Measurements from ENCODE around the gene SEMA4B. TPM values are rescaled to one million over a fixed set of nuclear protein-coding genes. Genes with fewer than 3 reads are reported as not detected.

The SEMA4B gene
- total and polyA plus RNA-seq, 2 experiments from 2014 or later: 16.7 to 48.2 TPM

GRCh38 chr15:90201944-90202375 is 830 bp downstream of the SEMA4B start:
- Mint-ChIP-seq H3K4me1 (peaks cover 18% of the 10 kb centered on the region), H3K27me3 (ENCODE audit: insufficient read depth, low read depth, poor library complexity) (peaks cover 9% of the 10 kb centered on the region), H3K9me3 (no peaks in the 10 kb centered on the region), H3K27ac (peak overlapping the region; percentile 59; the same call in 1 of the 2 replicates), H3K4me3 (peak overlapping the region; percentile 81), H3K36me3 (ENCODE audit: low read depth) (peaks cover 5% of the 10 kb centered on the region; the same call in 1 of the 3 replicates)
- no peaks in the 10 kb centered on the region for H3K9me2 ChIP-seq (ENCODE audit: insufficient read depth)
- peaks cover 32% of the 10 kb centered on the region for H3K79me2 ChIP-seq (replicated peaks; ENCODE audit: insufficient read depth)
- H3K27ac ChIP-seq (ENCODE audit: low read depth): no peak overlapping the region
- H3K4me1 ChIP-seq (ENCODE audit: insufficient read depth): peaks cover 14% of the 10 kb centered on the region
- TF ChIP-seq EZH2 (IDR thresholded peaks at IDR 0.05; ENCODE audit: low read depth, unreplicated experiment) (no peak), ZNF331 (CRISPR knock-in tag; IDR thresholded peaks at IDR 0.05; ENCODE audit: low read depth) (no peak), EZH2phosphoT487 (IDR thresholded peaks at IDR 0.05; ENCODE audit: unreplicated experiment) (no peak), ETS1 (IDR thresholded peaks at IDR 0.05) (no peak), JUNB (IDR thresholded peaks at IDR 0.05; ENCODE audit: unreplicated experiment) (no peak), CREB1 (CRISPR knock-in tag; IDR thresholded peaks at IDR 0.05; ENCODE audit: low read depth) (no peak)
- H3K27me3 ChIP-seq (ENCODE audit: insufficient read depth): no peaks in the 10 kb centered on the region
- peak overlapping the region; percentile 99 for H3K4me2 ChIP-seq
- H3K36me3 ChIP-seq (ENCODE audit: insufficient read depth): no peaks in the 10 kb centered on the region
- H3K4me3 ChIP-seq: peak overlapping the region; percentile 98
- DNase-seq (ENCODE audit: low spot score) (peak; percentile 52), ATAC-seq (peak; percentile 38)
- peak overlapping the region; percentile 81; the same call in 1 of the 2 replicates for H2AFZ ChIP-seq
- H4K20me1 ChIP-seq (replicated peaks; ENCODE audit: insufficient read depth): peaks cover 15% of the 10 kb centered on the region
- peaks cover 7% of the 10 kb centered on the region; the same call in 1 of the 2 replicates for H3F3A ChIP-seq (replicated peaks; ENCODE audit: low read depth)

- DNase-seq (ENCODE audit: low spot score) (no peak), ATAC-seq (no peak)
- H3K79me2 ChIP-seq (replicated peaks; ENCODE audit: insufficient read depth): peaks cover 37% of the 10 kb centered on the region
- peaks cover 15% of the 10 kb centered on the region for H4K20me1 ChIP-seq (replicated peaks; ENCODE audit: insufficient read depth)
- no peak overlapping the region for H3K27ac ChIP-seq (ENCODE audit: low read depth)
- H2AFZ ChIP-seq: no peak overlapping the region
- Mint-ChIP-seq H3K27me3 (ENCODE audit: insufficient read depth, low read depth, poor library complexity) (peaks cover 9% of the 10 kb centered on the region), H3K9me3 (no peaks in the 10 kb centered on the region), H3K36me3 (ENCODE audit: low read depth) (peaks cover 8% of the 10 kb centered on the region; the same call in 1 of the 3 replicates), H3K27ac (no peak overlapping the region), H3K4me3 (peak overlapping the region; percentile 81), H3K4me1 (peaks cover 18% of the 10 kb centered on the region)
- peak overlapping the region; percentile 98 for H3K4me3 ChIP-seq
- no peaks in the 10 kb centered on the region for H3K27me3 ChIP-seq (ENCODE audit: insufficient read depth)
- peaks cover 7% of the 10 kb centered on the region; the same call in 1 of the 2 replicates for H3F3A ChIP-seq (replicated peaks; ENCODE audit: low read depth)
- H3K36me3 ChIP-seq (ENCODE audit: insufficient read depth): no peaks in the 10 kb centered on the region
- H3K4me2 ChIP-seq: peak overlapping the region; percentile 99
- H3K9me2 ChIP-seq (ENCODE audit: insufficient read depth): no peaks in the 10 kb centered on the region
- H3K4me1 ChIP-seq (ENCODE audit: insufficient read depth): peaks cover 14% of the 10 kb centered on the region
- TF ChIP-seq REST (IDR thresholded peaks at IDR 0.05; ENCODE audit: unreplicated experiment): no peak
- no peak for TF ChIP-seq ZNF114 (CRISPR knock-in tag; IDR thresholded peaks at IDR 0.05)
- no peak for TF ChIP-seq CREB1 (CRISPR knock-in tag; IDR thresholded peaks at IDR 0.05; ENCODE audit: low read depth)
- TF ChIP-seq EZH2 (IDR thresholded peaks at IDR 0.05; ENCODE audit: low read depth, unreplicated experiment): no peak
- TF ChIP-seq ZNF462 (CRISPR knock-in tag; IDR thresholded peaks at IDR 0.05): no peak
- TF ChIP-seq EZH2phosphoT487 (IDR thresholded peaks at IDR 0.05; ENCODE audit: unreplicated experiment): no peak
Observed at GRCh38 chr15:90202929-90203328, 1.8 kb downstream of the SEMA4B start.

All from GM23338 (cell line).